Activated naive CD8-positive, alpha-beta T cell treated with anti-CD3 and anti-CD28 coated beads for 36 hours (primary cell): ENCODE results near the gene RPS10. TPM values are rescaled to one million over a fixed set of nuclear protein-coding genes. Genes with fewer than 3 reads are reported as not detected.

Experiments used
- DNase-seq: peaks from one replicate; pipeline ENCODE4 v3.0.0; 2021
- H3K27ac Mint-ChIP-seq: one replicate; pipeline ENCODE4 v1.8.0; 2022; ENCODE audit warnings: mild to moderate bottlenecking, moderate library complexity, mixed read lengths
- H3K27me3 Mint-ChIP-seq: one replicate; pipeline ENCODE4 v1.8.0; 2022; ENCODE audit warnings: mild to moderate bottlenecking, mixed read lengths
- H3K36me3 Mint-ChIP-seq: one replicate; pipeline ENCODE4 v1.8.0; 2021; ENCODE audit warnings: mild to moderate bottlenecking, mixed read lengths
- H3K4me1 Mint-ChIP-seq: one replicate; pipeline ENCODE4 v1.8.0; 2021; ENCODE audit warnings: mixed read lengths
- H3K4me3 Mint-ChIP-seq: one replicate; pipeline ENCODE4 v1.8.0; 2022; ENCODE audit warnings: mild to moderate bottlenecking, moderate library complexity, mixed read lengths
- H3K9me3 Mint-ChIP-seq: one replicate; pipeline ENCODE4 v1.8.0; 2022; ENCODE audit warnings: mixed read lengths
- total RNA-seq, 2 experiments: library from RNA; stranded (reverse); gene quantifications; one replicate each; pipeline ENCODE4 v1.2.3, GENCODE V29; 2021

Gene RPS10
- total RNA-seq, 2 experiments from 2014 or later, result 2,216 to 2,293 TPM

DNA sequence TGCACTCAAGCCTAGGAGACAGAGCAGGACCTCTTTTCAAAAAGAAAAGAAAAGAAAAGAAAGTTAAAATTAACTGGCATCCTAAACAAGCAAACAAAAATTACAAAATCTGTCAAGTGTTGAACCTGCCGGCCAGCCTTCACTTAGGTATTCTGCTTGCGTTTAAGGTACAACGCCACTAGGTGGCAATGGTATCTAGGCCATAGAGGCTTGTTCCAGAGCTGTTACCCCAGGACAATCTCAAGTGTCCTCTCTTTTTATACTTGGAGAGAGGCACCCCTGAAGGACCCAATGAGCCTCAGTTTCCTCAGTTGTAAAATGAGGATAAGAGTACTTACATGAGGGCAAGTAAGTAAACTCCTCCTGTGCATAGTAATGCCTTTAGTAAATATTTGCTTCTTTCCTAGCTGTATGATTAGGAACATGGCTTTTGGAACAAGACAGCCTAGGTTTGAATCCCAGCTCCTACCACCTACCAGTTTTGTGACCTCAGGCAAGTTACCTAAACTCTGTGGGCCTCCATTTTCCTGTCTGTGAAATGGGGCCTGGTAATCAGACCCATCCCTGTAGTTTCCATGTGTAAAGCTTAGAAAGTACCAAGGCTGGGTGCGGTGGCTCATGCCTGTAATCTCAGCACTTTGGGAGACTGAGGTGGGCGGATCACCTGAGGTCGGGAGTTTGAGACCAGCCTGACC, 34.2 kb upstream of the RPS10 start:
- Mint-ChIP-seq H3K9me3 (no peaks in the 10 kb centered on the region), H3K36me3 (no peaks in the 10 kb centered on the region), H3K4me1 (peaks cover under 1% of the 10 kb centered on the region), H3K27me3 (peaks cover 17% of the 10 kb centered on the region), H3K4me3 (no peak overlapping the region), H3K27ac (no peak overlapping the region)
- DNase-seq, result peak; percentile 41

DNA sequence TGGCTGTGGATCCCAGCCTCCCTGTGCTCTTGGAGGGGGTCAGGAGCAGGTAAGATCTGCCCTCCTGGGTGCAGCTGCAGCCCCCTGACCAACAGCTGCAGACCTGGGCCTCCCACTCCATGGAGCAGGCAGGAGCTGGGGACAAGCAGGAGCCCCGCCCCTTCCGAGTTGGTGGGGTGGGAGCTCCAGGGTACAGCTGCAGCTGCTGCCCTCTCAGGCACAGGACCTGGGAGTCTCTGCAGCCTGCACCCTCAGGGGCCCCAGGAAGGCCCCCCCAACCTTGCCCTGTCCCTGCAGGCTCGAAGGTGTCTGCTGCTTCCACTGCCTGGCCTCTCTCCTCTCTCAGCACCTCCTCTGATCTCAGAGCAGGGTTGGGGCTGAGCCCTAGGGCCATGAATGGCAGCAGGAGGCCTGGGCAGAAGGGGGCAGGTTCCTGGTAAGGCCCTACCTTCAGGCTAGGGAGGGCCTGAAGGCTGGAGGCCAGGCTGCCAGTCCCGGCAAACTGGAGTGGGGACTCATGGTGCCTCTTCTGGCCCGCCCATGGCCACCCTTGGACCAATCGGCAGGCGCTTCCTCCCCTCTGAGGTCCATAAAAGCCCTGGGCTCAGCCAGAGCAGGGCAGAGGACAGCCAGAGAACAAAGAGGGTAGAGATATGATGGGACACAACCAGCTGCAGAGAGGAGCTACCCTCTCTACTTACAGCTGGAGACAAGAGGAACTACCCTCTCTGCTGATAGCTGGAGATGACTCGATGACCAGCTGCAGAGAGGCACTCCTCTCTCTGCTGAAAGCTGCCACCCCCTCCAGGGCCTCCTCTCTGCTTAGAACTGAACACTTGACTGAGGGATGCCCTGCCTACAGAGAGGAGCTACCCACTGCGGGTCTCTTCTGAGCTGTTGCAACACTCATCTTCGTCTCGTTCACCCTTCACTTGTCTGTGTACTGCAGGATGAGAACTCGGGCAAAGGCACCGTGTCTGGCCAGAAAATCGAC, 32.2 kb upstream of the RPS10 start:
- Mint-ChIP-seq H3K4me1 (no peaks in the 10 kb centered on the region), H3K27ac (no peak overlapping the region), H3K9me3 (no peaks in the 10 kb centered on the region), H3K36me3 (no peaks in the 10 kb centered on the region), H3K4me3 (no peak overlapping the region), H3K27me3 (peaks cover 4% of the 10 kb centered on the region)
- DNase-seq, result no peak

DNA sequence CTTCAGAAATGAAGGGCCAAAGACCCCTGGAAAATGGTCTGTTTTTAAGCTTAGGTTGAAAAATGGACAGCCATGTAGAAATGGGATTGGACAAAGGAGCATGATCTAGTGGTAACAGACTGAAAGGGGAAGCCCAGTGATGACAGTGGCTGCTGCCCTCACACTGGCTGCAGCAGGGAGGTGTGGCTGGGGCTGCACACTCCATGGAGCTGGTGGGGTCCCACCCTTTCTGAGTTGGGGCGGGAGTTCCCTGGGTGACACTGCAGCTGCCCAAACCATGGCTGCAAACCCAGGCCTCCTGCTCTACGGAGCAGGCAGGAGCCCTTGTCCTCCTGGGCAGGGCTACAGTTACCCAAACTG, 31.5 kb upstream of the RPS10 start:
- no peak overlapping the region for H3K4me3 Mint-ChIP-seq
- H3K9me3 Mint-ChIP-seq, result no peaks in the 10 kb centered on the region
- no peaks in the 10 kb centered on the region for H3K4me1 Mint-ChIP-seq
- H3K27me3 Mint-ChIP-seq, result no peaks in the 10 kb centered on the region
- no peak overlapping the region for H3K27ac Mint-ChIP-seq
- no peak for DNase-seq
- no peaks in the 10 kb centered on the region for H3K36me3 Mint-ChIP-seq

GRCh38 chr6:34455831-34456230, 30.0 kb upstream of the RPS10 start:
- Mint-ChIP-seq H3K4me3 (no peak overlapping the region), H3K4me1 (no peaks in the 10 kb centered on the region), H3K9me3 (no peaks in the 10 kb centered on the region)

DNA sequence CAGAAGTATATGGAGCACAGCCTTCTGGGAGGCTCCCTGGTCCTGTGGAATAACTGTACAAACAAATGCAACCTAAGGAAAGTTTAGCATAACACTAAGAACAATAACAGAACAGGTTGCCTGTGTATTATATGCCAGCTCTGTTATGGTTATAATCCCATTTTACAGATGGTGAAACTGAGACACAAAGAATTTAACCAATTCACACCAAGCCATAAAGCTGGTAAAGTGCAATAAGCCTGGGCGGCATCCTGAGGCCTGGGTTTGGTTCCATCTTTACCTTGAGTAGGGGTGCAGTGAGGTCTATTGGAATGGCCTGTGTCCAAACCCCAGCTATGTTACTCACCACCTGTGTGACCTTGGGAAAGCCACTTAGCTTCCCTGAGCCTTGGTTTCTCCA, 25.3 kb upstream of the RPS10 start:
- Mint-ChIP-seq H3K4me1 (no peaks in the 10 kb centered on the region), H3K36me3 (no peaks in the 10 kb centered on the region), H3K27ac (no peak overlapping the region), H3K9me3 (no peaks in the 10 kb centered on the region), H3K4me3 (no peak overlapping the region), H3K27me3 (no peaks in the 10 kb centered on the region)
- DNase-seq, result no peak

More at GRCh38 chr6:34455831-34456230, 30.0 kb upstream of the RPS10 start:
- no peaks in the 10 kb centered on the region for H3K27me3 Mint-ChIP-seq
- no peak overlapping the region for H3K27ac Mint-ChIP-seq
- no peaks in the 10 kb centered on the region for H3K36me3 Mint-ChIP-seq
- no peak for DNase-seq

DNA sequence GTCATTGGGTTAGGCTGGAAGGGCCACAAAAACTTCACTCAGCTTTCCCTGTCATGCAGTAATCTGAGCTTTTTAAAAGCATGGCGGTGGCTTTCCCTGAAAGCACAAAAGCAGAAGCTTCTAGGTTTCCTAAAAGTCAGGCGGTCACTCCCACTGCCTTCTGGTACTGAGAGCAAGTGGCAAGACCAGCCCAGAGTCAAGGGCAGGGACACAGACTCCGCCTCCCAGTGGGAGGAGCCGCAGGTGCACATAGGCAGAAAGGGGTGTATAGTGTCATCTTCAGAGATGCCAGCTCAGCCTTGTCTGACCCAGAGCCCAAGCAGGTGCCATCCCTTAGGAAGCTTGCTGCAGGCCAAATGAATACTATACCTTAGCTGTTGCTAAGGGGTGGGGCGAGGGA, 22.0 kb upstream of the RPS10 start:
- DNase-seq, result no peak
- H3K27ac Mint-ChIP-seq, result no peak overlapping the region

DNA sequence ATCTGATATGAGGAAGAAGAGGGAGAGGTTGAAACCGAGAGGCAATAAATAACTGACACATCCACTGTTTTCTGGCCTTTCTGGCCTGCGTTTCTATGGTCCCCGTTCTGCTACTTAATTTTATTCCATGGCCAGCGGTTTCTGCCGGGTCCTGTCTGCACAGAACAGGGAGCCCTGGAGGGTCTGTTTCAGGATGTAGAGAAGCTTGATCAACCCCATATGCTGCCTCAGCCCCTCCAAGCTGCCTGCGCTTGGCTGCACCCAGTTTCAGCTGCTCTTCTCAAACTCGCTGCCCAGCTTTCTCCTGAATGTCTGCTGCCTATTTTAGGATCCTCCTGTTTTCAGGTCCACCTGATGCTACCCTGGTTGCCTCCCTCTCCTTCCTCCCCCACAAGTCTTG, 21.5 kb upstream of the RPS10 start:
- no peaks in the 10 kb centered on the region for H3K36me3 Mint-ChIP-seq
- H3K9me3 Mint-ChIP-seq, result no peaks in the 10 kb centered on the region
- H3K4me1 Mint-ChIP-seq, result no peaks in the 10 kb centered on the region
- H3K27me3 Mint-ChIP-seq, result no peaks in the 10 kb centered on the region
- no peak overlapping the region for H3K4me3 Mint-ChIP-seq
- DNase-seq, result no peak
- no peak overlapping the region for H3K27ac Mint-ChIP-seq

More for the DNA sequence above, 22.0 kb upstream of the RPS10 start:
- Mint-ChIP-seq H3K27me3 (no peaks in the 10 kb centered on the region), H3K9me3 (no peaks in the 10 kb centered on the region), H3K4me3 (no peak overlapping the region), H3K36me3 (no peaks in the 10 kb centered on the region), H3K4me1 (no peaks in the 10 kb centered on the region)

- Mint-ChIP-seq H3K4me1 (no peaks in the 10 kb centered on the region), H3K4me3 (no peak overlapping the region), H3K27me3 (no peaks in the 10 kb centered on the region), H3K36me3 (no peaks in the 10 kb centered on the region), H3K9me3 (no peaks in the 10 kb centered on the region), H3K27ac (no peak overlapping the region)
- DNase-seq, result no peak
These were observed 19.5 kb upstream of the RPS10 start for GRCh38 chr6:34445313-34445860.

DNA sequence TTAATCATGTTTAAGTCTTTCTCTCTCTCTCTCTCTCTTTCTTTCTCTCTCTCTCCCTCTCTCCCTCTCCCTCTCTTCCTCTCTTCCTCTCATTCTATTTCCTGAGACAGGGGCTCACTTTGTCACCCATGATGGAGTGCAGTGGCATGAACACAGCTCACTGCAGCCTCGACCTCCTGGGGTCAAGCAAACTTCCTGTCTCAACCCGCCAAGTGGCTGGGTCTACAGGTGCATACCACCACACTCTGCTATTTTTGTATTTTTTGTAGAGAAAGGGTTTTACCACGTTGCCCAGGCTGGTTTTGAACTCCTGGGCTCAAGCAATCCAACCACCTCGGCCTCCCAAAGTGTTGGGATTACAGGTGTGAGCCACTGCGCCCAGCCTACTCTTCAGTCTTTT, 15.7 kb upstream of the RPS10 start:
- Mint-ChIP-seq H3K9me3 (peaks cover 5% of the 10 kb centered on the region), H3K27ac (no peak overlapping the region), H3K4me3 (no peak overlapping the region), H3K36me3 (no peaks in the 10 kb centered on the region), H3K4me1 (no peaks in the 10 kb centered on the region), H3K27me3 (no peaks in the 10 kb centered on the region)
- no peak for DNase-seq

- no peak for DNase-seq
- Mint-ChIP-seq H3K36me3 (no peaks in the 10 kb centered on the region), H3K9me3 (peaks cover 5% of the 10 kb centered on the region), H3K4me1 (no peaks in the 10 kb centered on the region), H3K27me3 (no peaks in the 10 kb centered on the region), H3K27ac (no peak overlapping the region), H3K4me3 (no peak overlapping the region)
These were observed 13.6 kb upstream of the RPS10 start for GRCh38 chr6:34439442-34439841.

- Mint-ChIP-seq H3K9me3 (peaks cover 5% of the 10 kb centered on the region), H3K27ac (no peak overlapping the region), H3K27me3 (no peaks in the 10 kb centered on the region), H3K36me3 (no peaks in the 10 kb centered on the region), H3K4me3 (no peak overlapping the region), H3K4me1 (no peaks in the 10 kb centered on the region)
- no peak for DNase-seq
These were observed 12.8 kb upstream of the RPS10 start for GRCh38 chr6:34438705-34439104.

- H3K27ac Mint-ChIP-seq, result no peak overlapping the region
- H3K36me3 Mint-ChIP-seq, result no peaks in the 10 kb centered on the region
- H3K27me3 Mint-ChIP-seq, result no peaks in the 10 kb centered on the region
These were observed 11.7 kb upstream of the RPS10 start for GRCh38 chr6:34437644-34437970.

DNA sequence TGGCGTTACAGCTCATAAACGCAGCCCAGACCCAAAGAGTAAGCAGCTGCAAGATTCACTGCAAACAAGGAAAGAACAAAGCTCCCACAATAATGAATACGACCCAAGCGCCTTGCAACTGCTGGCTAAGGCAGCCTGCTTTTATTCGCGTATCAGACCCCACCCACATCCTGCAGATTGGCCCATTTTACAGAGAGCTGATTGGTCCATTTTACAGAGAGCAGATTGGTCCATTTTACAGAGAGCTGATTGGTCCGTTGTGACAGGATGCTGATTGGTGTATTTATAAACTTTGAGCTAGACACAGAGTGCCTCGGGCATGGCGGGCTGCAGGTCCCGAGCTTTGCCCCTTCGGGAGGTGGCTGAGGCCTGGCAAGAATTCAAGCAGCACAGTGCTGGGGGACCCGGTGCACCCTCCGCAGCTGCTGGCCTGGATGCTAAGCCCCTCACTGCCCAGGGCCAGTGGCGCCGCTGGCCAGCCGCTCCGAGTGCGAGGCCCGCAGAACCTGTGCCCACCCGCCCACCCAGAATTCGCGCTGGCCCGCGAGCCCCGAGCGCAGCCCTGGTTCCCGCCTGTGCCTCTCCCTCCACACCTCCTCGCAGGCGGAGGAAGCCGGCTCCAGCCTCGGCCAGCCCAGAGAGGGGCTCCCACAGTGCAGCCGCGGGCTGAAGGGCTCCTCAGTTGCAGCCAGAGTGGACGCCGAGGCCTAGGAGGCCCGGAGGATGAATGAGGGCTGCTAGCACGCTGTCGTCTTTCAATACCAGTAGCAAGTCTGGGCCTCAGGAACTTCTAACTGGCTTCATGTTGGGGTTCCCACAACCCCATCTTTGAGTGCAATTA, 11.2 kb upstream of the RPS10 start:
- no peaks in the 10 kb centered on the region for H3K36me3 Mint-ChIP-seq
- H3K4me1 Mint-ChIP-seq, result no peaks in the 10 kb centered on the region
- no peaks in the 10 kb centered on the region for H3K27me3 Mint-ChIP-seq
- H3K9me3 Mint-ChIP-seq, result peaks cover 5% of the 10 kb centered on the region
- no peak overlapping the region for H3K4me3 Mint-ChIP-seq
- H3K27ac Mint-ChIP-seq, result no peak overlapping the region
- DNase-seq, result no peak

More at GRCh38 chr6:34437644-34437970, 11.7 kb upstream of the RPS10 start:
- Mint-ChIP-seq H3K4me1 (no peaks in the 10 kb centered on the region), H3K9me3 (peaks cover 5% of the 10 kb centered on the region), H3K4me3 (no peak overlapping the region)
- no peak for DNase-seq

DNA sequence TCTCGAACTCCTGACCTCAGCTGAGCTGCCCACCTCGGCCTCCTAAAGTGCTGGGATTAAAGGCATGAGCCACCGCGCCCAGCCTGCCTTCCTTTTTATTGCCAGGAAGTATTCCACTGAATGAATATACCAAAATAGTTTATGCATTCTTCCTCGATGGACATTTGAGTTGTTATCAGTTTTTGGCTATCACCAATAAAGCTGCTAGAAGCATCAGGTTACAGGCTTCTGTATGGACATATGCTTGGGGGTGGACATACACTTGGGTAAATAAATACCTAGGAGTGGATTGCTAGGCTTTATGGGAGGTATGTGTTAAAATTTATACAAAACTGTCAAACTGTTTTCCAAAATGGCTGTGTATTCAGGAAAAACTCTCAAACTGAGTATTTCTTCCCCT, 10.0 kb upstream of the RPS10 start:
- H3K27me3 Mint-ChIP-seq, result no peaks in the 10 kb centered on the region
- H3K9me3 Mint-ChIP-seq, result peaks cover 5% of the 10 kb centered on the region
- H3K36me3 Mint-ChIP-seq, result no peaks in the 10 kb centered on the region
- no peak overlapping the region for H3K4me3 Mint-ChIP-seq
- no peak overlapping the region for H3K27ac Mint-ChIP-seq
- no peaks in the 10 kb centered on the region for H3K4me1 Mint-ChIP-seq
- no peak for DNase-seq

- Mint-ChIP-seq H3K4me3 (peak overlapping the region; percentile 98), H3K9me3 (no peaks in the 10 kb centered on the region), H3K36me3 (peaks cover 51% of the 10 kb centered on the region), H3K27me3 (no peaks in the 10 kb centered on the region), H3K27ac (peak overlapping the region; percentile 100), H3K4me1 (peaks cover 37% of the 10 kb centered on the region)
- DNase-seq, result no peak
These were observed 754 bp downstream of the RPS10 start for GRCh38 chr6:34425132-34425497.
